Spleen (tissue), 3 donors: Measurements from ENCODE around the gene SCP2.
A peak's percentile ranks its signal among the peaks of the same experiment; 100 is the strongest.

Experiments
- POLR2A ChIP-seq, 3 donors: fragments of 450-650 bp; IDR thresholded peaks; one replicate each; pipeline ENCODE4 v1.5.1; 2017; ENCODE audit warnings: antibody characterized with exemption in 3 of 3, mild to moderate bottlenecking in 1 of 3
- POLR2AphosphoS5 ChIP-seq, 3 donors: sonication (generic); formaldehyde crosslinking; IDR thresholded peaks; one replicate each; pipeline ENCODE4 v1.5.1; 2017; ENCODE audit warnings: antibody characterized with exemption in 3 of 3

DNA sequence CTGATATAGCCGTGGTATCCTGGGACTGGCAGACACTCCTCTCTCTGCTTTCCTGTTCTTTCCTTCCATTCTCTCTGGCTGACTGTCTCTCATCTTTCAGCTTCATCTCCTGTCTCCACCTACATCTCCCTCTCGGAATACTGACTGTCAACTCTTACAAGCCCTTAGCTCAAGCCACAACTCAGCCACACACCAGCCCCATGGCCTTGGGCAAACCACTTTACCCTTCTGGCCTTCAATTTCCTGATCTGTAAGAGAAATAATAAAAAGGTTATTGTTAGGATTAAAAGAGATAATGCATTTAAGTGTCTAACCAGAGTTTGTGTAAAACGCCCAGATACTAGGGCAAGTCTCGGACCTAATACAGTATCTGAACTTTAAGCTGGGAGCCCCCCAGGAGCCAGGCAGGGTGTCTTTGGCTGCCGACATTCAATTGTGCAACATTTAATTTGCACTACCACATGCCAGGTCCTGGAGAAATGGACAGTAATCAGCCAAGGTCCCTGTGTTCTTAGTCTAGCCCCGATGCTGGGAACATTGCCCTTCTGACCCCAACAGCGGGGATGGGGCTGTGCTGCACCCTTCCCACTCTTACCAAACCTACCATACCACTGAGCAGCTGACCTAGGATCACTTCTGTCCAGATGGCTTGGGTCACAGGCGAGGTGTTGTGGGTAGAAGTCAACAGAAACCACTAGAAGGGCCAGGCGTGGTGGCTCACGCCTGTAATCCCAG, 10.7 kb upstream of the SCP2 start:
- no peak for TF ChIP-seq POLR2A (IDR thresholded peaks at IDR 0.05)
- TF ChIP-seq POLR2AphosphoS5 (IDR thresholded peaks at IDR 0.05) = peak in 1 of 3 donors; percentile 5
